ENCODE data around the gene CDH4. TPM values are rescaled to one million over a fixed set of nuclear protein-coding genes. Genes with fewer than 3 reads are reported as not detected.
A peak's percentile ranks its signal among the peaks of the same experiment; 100 is the strongest.

Gene CDH4
- total and polyA plus RNA-seq, 2 of the 4 experiments (the other 2 are of a cell fraction), result 1.6 to 3.5 TPM

DNA sequence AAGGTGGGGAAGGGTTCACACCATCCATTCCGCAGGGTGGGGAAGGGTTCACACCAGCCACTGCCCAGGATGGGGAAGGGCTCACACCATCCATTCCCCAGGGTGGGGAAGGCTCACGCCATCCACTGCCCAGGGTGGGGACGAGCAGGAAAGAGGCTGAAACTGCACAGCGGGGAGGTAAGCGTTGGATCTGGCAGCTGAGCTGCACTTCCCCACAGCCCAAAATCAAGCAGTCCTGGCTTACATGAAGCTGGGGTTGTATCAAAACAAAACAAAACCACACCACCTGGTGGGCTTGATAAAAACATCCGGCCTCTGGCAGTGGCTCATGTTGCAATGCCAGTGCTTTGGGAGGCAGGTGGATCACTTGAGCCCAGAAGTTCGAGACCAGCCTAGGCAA lies 545.1 kb downstream of the CDH4 start:
- ChIA-PET CTCF (no interaction called here), POLR2A (ENCODE audit: unreplicated experiment) (interaction anchor here (0.6 kb wide), 1 partner anchor 432 kb away, joined by 4 read pairs; no protein-coding TSS in a partner anchor)
- 80% methylated on average over 1 of the region's 7 CpGs; no CpG with 5 or more reads in 1 of the 2 experiments for WGBS, 2 experiments (ENCODE audit: extremely low coverage in 2 of 2, insufficient read length in 1 of 2)
- Histone ChIP-seq H4K8ac (ENCODE audit: low read depth in 2 of 2, low read length in 2 of 2) (no peak overlapping the region), H3K27ac (ENCODE audit: insufficient read depth, low read length) (no peak overlapping the region), H3K4me2 (ENCODE audit: low read depth, low read length) (no peak overlapping the region), H3K27me3 (ENCODE audit: control insufficient read depth, insufficient read depth, low read length) (no peaks in the 10 kb centered on the region; the same call in 1 of the 2 replicates), H3K9ac (ENCODE audit: low read depth, low read length) (no peak overlapping the region), H4K5ac (ENCODE audit: low read depth, low read length) (no peak overlapping the region), H2AK5ac (ENCODE audit: low read depth, low read length) (no peak overlapping the region), H3K14ac (replicated peaks; ENCODE audit: low read depth, low read length) (no peak overlapping the region), H3K4me3 (ENCODE audit: insufficient read depth, low read depth, low read length) (no peak overlapping the region), H4K20me1 (ENCODE audit: insufficient read depth, low read length) (no peaks in the 10 kb centered on the region), H2BK20ac (ENCODE audit: low read depth, low read length) (no peak overlapping the region), H2AK9ac (replicated peaks; ENCODE audit: low read depth, low read length, poor library complexity) (peak overlapping the region; percentile 24), H2AFZ (replicated peaks; ENCODE audit: low read length, poor library complexity) (no peak overlapping the region), H2BK120ac (ENCODE audit: low read depth, low read length) (no peak overlapping the region), H2BK15ac (ENCODE audit: low read depth, low read length) (no peak overlapping the region), H3K56ac (ENCODE audit: extremely low read depth, insufficient read depth, low read length) (no peak overlapping the region), H4K91ac (ENCODE audit: insufficient read depth, low read depth, low read length) (no peak overlapping the region), H3K18ac (ENCODE audit: low read depth, low read length) (no peak overlapping the region), H3K9me1 (ENCODE audit: insufficient read depth, low read length) (no peaks in the 10 kb centered on the region), H3K23ac (ENCODE audit: low read depth, low read length) (no peak overlapping the region), H3K9me3 (ENCODE audit: control insufficient read depth, insufficient read depth, low read length) (no peaks in the 10 kb centered on the region; the same call in 1 of the 2 replicates), H3K4me1 (ENCODE audit: control insufficient read depth, insufficient read depth, low read length) (no peaks in the 10 kb centered on the region), H3K4ac (ENCODE audit: low read depth, low read length) (no peak overlapping the region), H3K36me3 (ENCODE audit: control insufficient read depth, insufficient read depth, low read length) (no peaks in the 10 kb centered on the region), H2BK5ac (ENCODE audit: low read depth, low read length, poor library complexity, severe bottlenecking) (no peak overlapping the region), H3K79me1 (ENCODE audit: low read depth in 1 of 2, low read length in 2 of 2) (no peaks in the 10 kb centered on the region)
- intact Hi-C loops (cut with micrococcal nuclease), result no loop called here
- no peak for DNase-seq
- dilution Hi-C loops (cut with HindIII; ENCODE audit: low sequenced_read_pairs, unreplicated experiment), result no loop called here
- no TSS peak for BruUV-seq (replicated peaks)
- no peak for ATAC-seq (ENCODE audit: low read depth)
- in situ Hi-C loops (cut with MboI; ENCODE audit: low sequenced_read_pairs), result no loop called here
- no peak for TF ChIP-seq CHD1 (IDR thresholded peaks at IDR 0.05; ENCODE audit: low read depth, low read length)
- TF ChIP-seq, protein P1, sequence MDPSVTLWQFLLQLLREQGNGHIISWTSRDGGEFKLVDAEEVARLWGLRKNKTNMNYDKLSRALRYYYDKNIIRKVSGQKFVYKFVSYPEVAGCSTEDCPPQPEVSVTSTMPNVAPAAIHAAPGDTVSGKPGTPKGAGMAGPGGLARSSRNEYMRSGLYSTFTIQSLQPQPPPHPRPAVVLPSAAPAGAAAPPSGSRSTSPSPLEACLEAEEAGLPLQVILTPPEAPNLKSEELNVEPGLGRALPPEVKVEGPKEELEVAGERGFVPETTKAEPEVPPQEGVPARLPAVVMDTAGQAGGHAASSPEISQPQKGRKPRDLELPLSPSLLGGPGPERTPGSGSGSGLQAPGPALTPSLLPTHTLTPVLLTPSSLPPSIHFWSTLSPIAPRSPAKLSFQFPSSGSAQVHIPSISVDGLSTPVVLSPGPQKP (IDR thresholded peaks at IDR 0.05; ENCODE audit: borderline replicate concordance, low read depth, low read length), result no peak
- TF ChIP-seq SMC3 (IDR thresholded peaks at IDR 0.05; ENCODE audit: low read depth, low read length), result no peak
- no peak for TF ChIP-seq NFE2L2 (IDR thresholded peaks at IDR 0.05; ENCODE audit: low read depth, low read length)
- TF ChIP-seq BHLHE40 (IDR thresholded peaks at IDR 0.05; ENCODE audit: low read depth, low read length), result no peak
- TF ChIP-seq MAZ (IDR thresholded peaks at IDR 0.05; ENCODE audit: borderline replicate concordance, low read depth, low read length), result no peak
- no peak for TF ChIP-seq RFX5 (IDR thresholded peaks at IDR 0.05; ENCODE audit: low read depth, low read length)
- no peak for TF ChIP-seq RCOR1 (IDR thresholded peaks at IDR 0.05; ENCODE audit: insufficient replicate concordance, low read length)
- TF ChIP-seq MAFK (IDR thresholded peaks at IDR 0.05; ENCODE audit: low read depth, low read length), result no peak
- TF ChIP-seq CEBPB (IDR thresholded peaks at IDR 0.05; ENCODE audit: low read depth, low read length), result no peak
- TF ChIP-seq FOS (IDR thresholded peaks at IDR 0.05; ENCODE audit: low read depth, low read length), result no peak
- TF ChIP-seq MXI1 (IDR thresholded peaks at IDR 0.05; ENCODE audit: borderline replicate concordance, low read depth, low read length), result no peak
- TF ChIP-seq, protein P2, sequence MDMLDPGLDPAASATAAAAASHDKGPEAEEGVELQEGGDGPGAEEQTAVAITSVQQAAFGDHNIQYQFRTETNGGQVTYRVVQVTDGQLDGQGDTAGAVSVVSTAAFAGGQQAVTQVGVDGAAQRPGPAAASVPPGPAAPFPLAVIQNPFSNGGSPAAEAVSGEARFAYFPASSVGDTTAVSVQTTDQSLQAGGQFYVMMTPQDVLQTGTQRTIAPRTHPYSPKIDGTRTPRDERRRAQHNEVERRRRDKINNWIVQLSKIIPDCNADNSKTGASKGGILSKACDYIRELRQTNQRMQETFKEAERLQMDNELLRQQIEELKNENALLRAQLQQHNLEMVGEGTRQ (IDR thresholded peaks at IDR 0.05; ENCODE audit: low read depth, low read length), result no peak
- TF ChIP-seq, protein P3, sequence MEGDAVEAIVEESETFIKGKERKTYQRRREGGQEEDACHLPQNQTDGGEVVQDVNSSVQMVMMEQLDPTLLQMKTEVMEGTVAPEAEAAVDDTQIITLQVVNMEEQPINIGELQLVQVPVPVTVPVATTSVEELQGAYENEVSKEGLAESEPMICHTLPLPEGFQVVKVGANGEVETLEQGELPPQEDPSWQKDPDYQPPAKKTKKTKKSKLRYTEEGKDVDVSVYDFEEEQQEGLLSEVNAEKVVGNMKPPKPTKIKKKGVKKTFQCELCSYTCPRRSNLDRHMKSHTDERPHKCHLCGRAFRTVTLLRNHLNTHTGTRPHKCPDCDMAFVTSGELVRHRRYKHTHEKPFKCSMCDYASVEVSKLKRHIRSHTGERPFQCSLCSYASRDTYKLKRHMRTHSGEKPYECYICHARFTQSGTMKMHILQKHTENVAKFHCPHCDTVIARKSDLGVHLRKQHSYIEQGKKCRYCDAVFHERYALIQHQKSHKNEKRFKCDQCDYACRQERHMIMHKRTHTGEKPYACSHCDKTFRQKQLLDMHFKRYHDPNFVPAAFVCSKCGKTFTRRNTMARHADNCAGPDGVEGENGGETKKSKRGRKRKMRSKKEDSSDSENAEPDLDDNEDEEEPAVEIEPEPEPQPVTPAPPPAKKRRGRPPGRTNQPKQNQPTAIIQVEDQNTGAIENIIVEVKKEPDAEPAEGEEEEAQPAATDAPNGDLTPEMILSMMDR (conservative IDR thresholded peaks at IDR 0.05; ENCODE audit: low read depth, low read length), result no peak
- TF ChIP-seq RAD21 (IDR thresholded peaks at IDR 0.05; ENCODE audit: low read length), result no peak
- no peak for TF ChIP-seq POLR2A (IDR thresholded peaks at IDR 0.05; ENCODE audit: low read depth, low read length)

All from IMR-90 (cell line).